HG03565 (cell line): ENCODE data around the gene BCL11A.
A peak's percentile ranks its signal among the peaks of the same experiment; 100 is the strongest.

Experiments used
- ATAC-seq: cut with Tn5 transposase; IDR thresholded peaks from one replicate; pipeline ENCODE4 v1.9.1; 2021; ENCODE audit warnings: mild to moderate bottlenecking, moderate library complexity; ENCODE audit not compliant: unreplicated experiment

Gene BCL11A

GRCh38 chr2:60469536-60470317 lies 83.7 kb downstream of the BCL11A start:
- ATAC-seq = no peak

GRCh38 chr2:60468382-60469085 lies 84.9 kb downstream of the BCL11A start:
- ATAC-seq = no peak

DNA sequence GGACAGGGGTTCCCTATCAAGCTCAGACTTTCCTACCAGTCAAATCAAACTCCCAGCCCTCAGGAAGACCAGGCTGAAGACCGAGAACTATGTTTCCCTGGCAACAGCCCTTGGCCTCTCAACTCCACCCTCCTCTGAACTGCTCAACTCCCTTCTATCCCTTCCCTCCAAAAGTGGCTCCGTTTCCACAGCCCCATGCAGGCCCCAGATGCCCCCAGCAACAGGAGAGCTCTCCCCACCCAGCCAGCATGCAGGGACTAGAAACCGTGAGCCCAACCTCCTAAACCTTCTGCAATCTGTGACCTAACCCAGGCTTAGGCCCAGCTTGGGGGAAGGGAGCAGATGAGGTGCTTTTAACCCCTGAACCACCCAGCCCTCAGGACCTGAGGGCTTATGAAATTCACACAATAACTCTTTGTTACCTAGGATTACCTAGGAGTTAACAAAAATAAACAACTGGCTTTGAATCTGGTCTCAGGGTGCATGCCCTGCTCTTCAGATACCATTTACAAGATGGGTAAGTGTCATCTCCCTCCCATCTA lies 87.2 kb downstream of the BCL11A start:
- ATAC-seq = no peak

DNA sequence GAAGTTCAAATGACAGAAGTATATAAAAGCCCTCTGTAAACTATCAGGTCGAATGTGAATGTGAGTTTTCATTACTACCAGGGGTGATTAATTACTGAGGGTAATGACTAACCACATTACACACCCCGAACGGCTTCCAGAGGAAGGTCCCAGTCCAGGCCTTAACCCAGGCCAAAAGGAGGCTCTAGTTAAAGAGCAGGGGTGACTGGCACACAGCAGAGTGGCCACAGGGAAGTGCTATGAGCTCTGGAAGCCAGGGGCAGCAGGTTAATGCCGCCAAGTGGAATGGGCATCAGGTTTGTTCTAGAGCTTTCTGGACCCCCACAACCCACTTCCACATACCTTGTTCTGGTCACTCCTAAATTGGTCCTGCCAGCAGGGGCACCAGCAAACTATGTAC lies 87.7 kb downstream of the BCL11A start:
- ATAC-seq = no peak

DNA sequence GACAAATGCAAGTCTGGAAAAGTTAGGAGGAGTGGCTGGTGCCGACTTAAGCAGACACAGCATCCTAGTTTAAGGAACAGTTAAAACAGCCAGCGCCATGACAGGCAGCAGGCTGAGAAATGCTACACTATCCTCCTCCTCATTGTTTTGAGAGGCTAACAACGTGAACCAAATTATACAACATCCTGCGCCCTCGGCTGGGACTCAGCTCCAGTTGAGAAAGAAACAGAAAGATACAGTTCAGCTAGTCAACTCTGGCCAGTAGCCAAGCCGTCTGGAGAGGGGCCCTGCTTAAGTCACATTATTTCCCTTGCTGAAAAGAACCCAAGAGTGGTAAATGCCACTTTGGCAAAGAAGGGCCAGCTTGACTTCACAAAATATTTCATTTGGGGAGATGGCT lies 90.2 kb downstream of the BCL11A start:
- no peak for ATAC-seq

DNA sequence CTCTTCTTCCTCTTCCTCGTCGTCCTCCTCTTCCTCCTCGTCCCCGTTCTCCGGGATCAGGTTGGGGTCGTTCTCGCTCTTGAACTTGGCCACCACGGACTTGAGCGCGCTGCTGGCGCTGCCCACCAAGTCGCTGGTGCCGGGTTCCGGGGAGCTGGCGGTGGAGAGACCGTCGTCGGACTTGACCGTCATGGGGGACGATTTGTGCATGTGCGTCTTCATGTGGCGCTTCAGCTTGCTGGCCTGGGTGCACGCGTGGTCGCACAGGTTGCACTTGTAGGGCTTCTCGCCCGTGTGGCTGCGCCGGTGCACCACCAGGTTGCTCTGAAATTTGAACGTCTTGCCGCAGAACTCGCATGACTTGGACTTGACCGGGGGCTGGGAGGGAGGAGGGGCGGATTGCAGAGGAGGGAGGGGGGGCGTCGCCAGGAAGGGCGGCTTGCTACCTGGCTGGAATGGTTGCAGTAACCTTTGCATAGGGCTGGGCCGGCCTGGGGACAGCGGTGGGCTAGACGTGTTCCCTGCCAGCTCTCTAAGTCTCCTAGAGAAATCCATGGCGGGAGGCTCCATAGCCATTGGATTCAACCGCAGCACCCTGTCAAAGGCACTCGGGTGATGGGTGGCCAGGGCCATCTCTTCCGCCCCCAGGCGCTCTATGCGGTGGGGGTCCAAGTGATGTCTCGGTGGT lies 91.9 kb downstream of the BCL11A start:
- no peak for ATAC-seq

- ATAC-seq = no peak
Observed at GRCh38 chr2:60460577-60461420, 92.7 kb downstream of the BCL11A start.

DNA sequence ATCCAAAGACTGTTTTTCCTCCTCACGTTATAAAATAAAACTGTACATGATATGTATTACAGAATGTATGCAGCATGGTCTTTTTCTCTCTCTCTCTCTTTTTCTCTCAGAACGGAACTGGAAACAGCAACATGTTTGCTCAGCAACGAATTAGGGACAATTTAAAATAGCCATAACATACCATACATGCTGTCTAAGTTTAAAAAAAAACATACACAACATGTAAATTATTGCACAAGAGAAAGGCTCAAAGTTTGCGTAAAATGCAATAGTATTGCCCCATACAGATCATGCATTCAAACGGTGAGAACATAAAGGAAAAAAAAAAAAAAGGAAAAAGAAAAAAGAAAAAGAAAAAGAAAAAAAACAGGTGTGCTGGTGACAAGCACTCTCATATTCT lies 93.6 kb downstream of the BCL11A start:
- no peak for ATAC-seq

- ATAC-seq = no peak
Observed at GRCh38 chr2:60456115-60456770, 97.2 kb downstream of the BCL11A start.

DNA sequence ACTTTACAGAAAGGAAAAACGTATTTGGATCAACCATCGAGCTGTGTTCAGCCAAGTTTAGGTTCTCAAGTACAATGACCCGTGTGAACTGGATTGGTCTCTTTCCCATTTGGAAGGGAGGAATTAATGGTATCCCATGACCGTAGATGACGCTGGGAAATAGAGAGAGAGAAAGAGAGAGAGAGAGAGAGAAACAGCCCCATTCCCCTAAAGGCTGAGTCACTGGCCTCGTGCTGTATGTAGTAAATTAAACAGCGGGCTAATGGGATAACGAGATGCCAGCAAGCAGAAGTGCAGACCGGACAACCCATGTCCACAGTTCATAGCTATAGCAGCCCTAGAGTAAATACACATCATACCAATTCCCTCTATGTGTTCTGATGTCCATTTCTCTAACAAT lies 99.6 kb downstream of the BCL11A start:
- no peak for ATAC-seq

DNA sequence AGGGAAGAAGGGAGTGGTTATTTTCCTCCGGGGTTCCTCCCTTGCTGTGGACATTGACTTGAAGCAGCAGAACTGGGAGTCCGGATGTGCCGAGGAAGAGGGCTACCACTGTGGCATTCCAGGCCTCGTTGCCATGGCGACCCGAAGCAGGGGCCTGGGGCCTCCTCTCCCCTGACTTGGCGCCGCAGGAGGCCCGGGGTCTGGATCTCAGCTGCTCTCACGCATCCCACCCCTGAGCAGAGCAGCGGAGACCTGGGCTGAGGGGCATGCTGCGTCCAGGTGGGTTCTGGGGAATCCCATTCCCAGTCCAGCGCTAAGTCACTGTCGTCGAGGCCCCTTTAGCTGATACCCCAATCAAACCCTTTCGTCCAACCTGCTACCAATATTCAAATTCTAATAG lies 100.2 kb downstream of the BCL11A start:
- no peak for ATAC-seq

GRCh38 chr2:60450488-60450887 lies 103.0 kb downstream of the BCL11A start:
- no peak for ATAC-seq

DNA sequence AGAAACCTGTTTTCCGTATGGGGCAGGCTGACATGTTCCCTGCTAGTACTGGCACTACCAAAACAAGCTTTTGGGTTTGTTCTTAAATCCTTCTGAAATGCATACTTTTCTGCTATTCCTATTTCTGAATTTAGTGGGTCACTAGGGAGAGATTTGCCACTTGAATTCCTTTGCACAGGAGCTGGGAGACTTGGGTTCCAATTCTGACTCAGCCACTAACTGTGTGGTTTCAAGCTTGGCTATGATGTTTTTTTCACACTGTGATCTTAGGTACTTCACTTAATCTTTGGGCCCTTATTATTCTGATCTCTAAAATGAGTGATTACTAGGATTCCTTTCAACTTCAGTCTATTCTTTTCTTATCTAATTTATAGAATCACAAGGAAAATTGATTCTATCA lies 105.5 kb downstream of the BCL11A start:
- no peak for ATAC-seq

GRCh38 chr2:60446413-60447267 lies 106.8 kb downstream of the BCL11A start:
- peak; percentile 86 for ATAC-seq

GRCh38 chr2:60445684-60446179 lies 107.7 kb downstream of the BCL11A start:
- ATAC-seq = no peak

- no peak for ATAC-seq
Observed at GRCh38 chr2:60442608-60443007, 110.8 kb downstream of the BCL11A start.

DNA sequence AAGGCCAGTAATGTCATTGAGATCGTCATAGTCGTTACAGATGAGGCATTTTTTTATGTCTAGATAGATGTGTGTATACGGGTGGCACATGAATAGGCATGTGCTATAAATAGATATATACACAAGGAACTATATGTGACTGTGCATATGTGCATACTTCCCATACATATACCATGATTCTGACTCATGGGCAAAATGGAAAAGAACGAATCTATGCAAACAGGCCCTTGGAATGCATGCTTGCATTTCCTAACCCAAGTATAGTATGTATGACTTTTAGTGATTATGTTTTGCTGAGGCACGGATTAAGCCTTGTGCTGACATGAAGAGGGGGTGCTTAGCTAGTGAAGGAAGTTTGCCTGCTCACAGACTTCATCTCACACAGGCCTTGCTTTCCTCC lies 111.7 kb downstream of the BCL11A start:
- no peak for ATAC-seq

DNA sequence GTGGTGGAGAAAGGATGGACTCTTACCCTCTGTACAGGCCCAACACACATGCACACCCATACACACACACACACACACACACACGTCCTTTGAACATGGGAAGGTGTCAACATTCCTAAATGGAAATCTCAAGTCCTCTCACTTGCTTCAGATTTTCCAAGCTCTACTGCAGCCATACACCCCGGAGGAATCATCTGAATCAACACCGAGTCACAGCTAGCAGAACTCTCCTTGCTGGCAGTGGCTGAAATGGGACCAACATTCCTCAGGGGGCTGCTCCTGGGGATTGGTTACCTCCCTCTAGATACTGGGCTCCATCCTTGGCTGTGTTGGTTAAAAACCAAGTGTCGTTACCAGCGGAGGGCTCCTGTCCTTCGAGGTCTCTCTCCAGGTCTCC lies 112.7 kb downstream of the BCL11A start:
- ATAC-seq = no peak
